ENCODE results near the gene SPATA16. TPM values are rescaled to one million over a fixed set of nuclear protein-coding genes. Genes with fewer than 3 reads are reported as not detected.

SPATA16 gene
- total and polyA plus RNA-seq, 2 of the 13 experiments (the other 11 are each of a cell fraction or from before 2014, with no cell fraction given), result not detected

- DNase-seq (ENCODE audit: low spot score), result no peak
- POLR2A ChIA-PET, result no interaction called here
- no TSS peak for BruUV-seq (replicated peaks)
- H3K9me3 ChIP-seq (ENCODE audit: low read length), result no peaks in the 10 kb centered on the region
- H3K4me2 ChIP-seq (ENCODE audit: low read depth, low read length), result no peak overlapping the region
- no peaks in the 10 kb centered on the region for H3K36me3 ChIP-seq (replicated peaks in 1 of 2; ENCODE audit: control insufficient read depth in 1 of 2, insufficient read depth in 2 of 2, low read length in 2 of 2)
- H3K27ac ChIP-seq (ENCODE audit: extremely low read length, insufficient read depth, low read length), result no peak overlapping the region
- intact Hi-C loops (cut with micrococcal nuclease; ENCODE audit: unreplicated experiment) (no loop called here), in situ Hi-C loops (cut with HindIII; ENCODE audit: extremely low pct_ligation_motif_present, low pct_unique_long_range_greater_than_20kb) (no loop called here)
- no peak overlapping the region for H3K4me3 ChIP-seq (replicated peaks in 1 of 3; ENCODE audit: insufficient read depth in 1 of 3, low read depth in 2 of 3, low read length in 3 of 3)
- H3K79me2 ChIP-seq (ENCODE audit: insufficient read depth, low read length), result no peaks in the 10 kb centered on the region
- 0% methylated on average over 2 of the region's 2 CpGs for WGBS (ENCODE audit: low lambda C conversion rate)
- no peak overlapping the region for H3K9ac ChIP-seq (ENCODE audit: insufficient read depth, low read depth, low read length)
- CTCF ChIA-PET (ENCODE audit: low intra/inter-chr PET ratio, low total read pairs), result no interaction called here
- FAIRE-seq, result no peak
- ATAC-seq, result no peak
- H4K20me1 ChIP-seq (ENCODE audit: insufficient read depth, low read length), result no peaks in the 10 kb centered on the region
- H3K4me1 ChIP-seq (ENCODE audit: insufficient read depth, low read length), result no peaks in the 10 kb centered on the region
- no peaks in the 10 kb centered on the region; a peak in 1 of 5 replicates for H3K27me3 ChIP-seq (ENCODE audit: control insufficient read depth in 1 of 2, insufficient read depth in 2 of 2, low read length in 2 of 2)
- no peak overlapping the region for H2AFZ ChIP-seq (ENCODE audit: low read length)
- no peak for TF ChIP-seq ZNF782 (CRISPR knock-in tag; IDR thresholded peaks at IDR 0.05; ENCODE audit: borderline replicate concordance)
- no peak for TF ChIP-seq AKNA (CRISPR knock-in tag; IDR thresholded peaks at IDR 0.05; ENCODE audit: borderline replicate concordance)
- no peak for TF ChIP-seq ZBTB7A (CRISPR knock-in tag; IDR thresholded peaks at IDR 0.05)
- TF ChIP-seq SKIL (CRISPR knock-in tag; IDR thresholded peaks at IDR 0.05; ENCODE audit: borderline replicate concordance), result no peak
- TF ChIP-seq ZNF501 (CRISPR knock-in tag; IDR thresholded peaks at IDR 0.05), result no peak
- no peak for TF ChIP-seq RORA (CRISPR knock-in tag; IDR thresholded peaks at IDR 0.05)
- no peak for TF ChIP-seq HNF1A (IDR thresholded peaks at IDR 0.05; ENCODE audit: low read depth)
- no peak for TF ChIP-seq HNF1A (CRISPR knock-in tag; IDR thresholded peaks at IDR 0.05; ENCODE audit: borderline replicate concordance)
- TF ChIP-seq ETV6 (CRISPR knock-in tag; conservative IDR thresholded peaks at IDR 0.05), result no peak
- no peak for TF ChIP-seq ZNF234 (CRISPR knock-in tag; conservative IDR thresholded peaks at IDR 0.05)
- TF ChIP-seq ZMYM3 (CRISPR knock-in tag; IDR thresholded peaks at IDR 0.05), result no peak
- no peak for TF ChIP-seq ATRX (CRISPR knock-in tag; IDR thresholded peaks at IDR 0.05; ENCODE audit: borderline replicate concordance)
- no peak for TF ChIP-seq ZNF12 (CRISPR knock-in tag; IDR thresholded peaks at IDR 0.05)
Measured at GRCh38 chr3:172953571-172953970, 187.5 kb downstream of the SPATA16 start.
